Raji (cell line): ENCODE results near the gene LRP1B.

Source experiments
- POLR2A ChIP-seq: IDR thresholded peaks from 2 replicates; pipeline ENCODE4 v1.6.1; 2011; ENCODE audit warnings: low read depth, low read length, control low read depth; ENCODE audit not compliant: insufficient read depth

Gene LRP1B

DNA sequence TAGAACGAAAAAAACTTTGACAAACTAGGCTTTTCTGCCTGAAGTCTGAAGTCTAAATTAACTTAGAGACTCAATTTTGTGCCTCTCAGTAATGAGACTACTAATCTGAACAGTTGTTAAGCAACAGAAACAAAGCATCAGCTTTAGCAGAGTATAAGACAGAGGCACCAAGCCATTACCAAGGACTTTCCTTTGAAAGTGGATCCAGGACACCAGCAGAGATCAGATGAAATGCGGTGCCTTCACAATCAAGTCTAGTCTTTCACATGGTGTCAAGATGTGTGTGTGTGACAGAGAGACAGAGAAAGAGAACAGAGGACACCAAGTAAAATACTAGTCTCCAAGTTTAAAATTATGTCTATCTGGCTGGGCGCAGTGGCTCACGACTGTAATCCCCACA, 1502.9 kb downstream of the LRP1B start:
- no peak for TF ChIP-seq POLR2A

DNA sequence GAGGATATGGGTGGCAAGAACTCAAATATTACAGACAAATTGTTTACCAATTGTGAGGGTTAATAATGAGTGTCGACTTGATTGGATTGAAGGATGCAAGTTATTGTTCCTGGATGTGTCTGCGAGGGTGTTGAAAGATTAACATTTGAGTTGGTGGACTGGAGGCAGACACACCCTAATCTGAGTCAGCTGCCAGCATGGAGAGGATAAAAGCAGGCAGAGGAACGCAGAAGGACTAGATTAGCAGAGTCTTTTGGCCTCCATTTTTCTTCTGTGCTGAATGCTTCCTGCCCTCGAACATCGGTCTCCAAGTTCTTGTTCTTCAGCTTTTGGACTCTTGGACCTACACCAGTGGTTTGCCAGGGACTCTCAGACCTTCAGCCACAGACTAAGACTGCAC, 1503.7 kb downstream of the LRP1B start:
- TF ChIP-seq POLR2A, result no peak

DNA sequence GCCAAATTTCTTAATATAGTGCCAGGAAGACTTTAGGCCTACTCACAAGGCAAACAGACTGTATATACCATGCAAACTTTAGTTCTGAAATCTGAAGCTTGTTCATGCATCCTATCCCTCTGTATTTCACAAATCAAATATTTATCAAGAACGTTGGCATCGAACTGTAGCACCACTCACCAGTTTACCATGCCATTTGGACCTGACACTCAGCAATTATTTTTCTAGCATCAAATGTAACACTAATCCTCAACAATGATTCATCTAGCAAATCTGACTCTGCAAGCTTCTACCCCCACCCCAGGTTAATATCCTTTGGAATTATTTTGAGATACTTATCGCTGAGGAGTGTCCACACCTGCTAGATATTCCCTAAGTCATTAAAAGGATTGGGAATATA, 1506.6 kb downstream of the LRP1B start:
- no peak for TF ChIP-seq POLR2A

DNA sequence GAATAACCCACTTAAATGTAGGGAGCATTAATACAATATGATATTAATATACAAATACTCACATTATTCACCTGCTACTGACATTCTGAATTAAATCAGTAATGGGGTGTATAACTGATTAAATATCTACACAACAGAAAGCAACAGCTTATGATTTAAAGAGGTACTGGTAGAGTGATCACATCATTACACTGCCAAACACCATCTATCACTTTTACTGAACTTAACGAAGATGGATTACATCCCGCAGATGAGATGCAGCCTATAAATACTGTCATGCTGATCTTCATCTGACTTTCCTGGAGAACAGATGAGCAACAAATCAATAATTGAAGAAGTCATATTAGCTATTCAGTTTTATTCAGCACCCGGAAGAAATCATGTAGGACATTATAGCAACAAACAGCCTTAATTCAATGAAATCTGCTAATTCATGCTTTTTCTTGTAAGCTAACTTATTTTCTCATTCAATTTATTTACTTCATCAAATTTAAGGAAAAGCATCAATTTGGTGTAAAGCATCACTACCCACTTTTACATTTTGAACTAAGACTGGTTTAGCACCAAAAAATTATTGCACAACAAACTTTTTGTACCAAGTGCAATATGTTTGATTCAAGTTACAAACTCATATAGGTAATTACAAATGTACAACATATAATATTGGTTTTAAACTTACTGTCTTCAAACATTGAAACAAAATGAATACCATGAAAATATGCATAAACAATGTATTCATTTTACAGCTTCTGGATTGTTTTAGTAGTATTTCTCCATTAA, 1509.0 kb downstream of the LRP1B start:
- TF ChIP-seq POLR2A, result no peak

DNA sequence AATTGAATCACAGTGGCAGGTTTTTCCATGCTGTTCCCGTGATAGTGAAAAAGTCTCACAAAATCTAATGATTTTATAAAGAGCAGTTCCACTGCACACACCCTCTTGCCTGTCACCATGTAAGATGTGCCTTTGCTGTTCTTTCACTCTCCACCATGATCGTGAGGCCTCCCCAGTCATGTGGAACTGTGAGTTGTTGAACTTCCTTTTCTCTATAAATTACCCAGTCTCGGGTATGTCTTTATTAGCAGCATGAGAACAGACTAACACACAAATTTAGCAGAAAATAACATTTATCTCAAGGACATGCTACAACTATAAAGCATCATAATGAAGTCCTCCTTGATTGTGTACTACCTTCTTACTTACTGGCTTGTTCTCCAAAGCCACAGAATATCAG, 1526.0 kb downstream of the LRP1B start:
- no peak for TF ChIP-seq POLR2A

DNA sequence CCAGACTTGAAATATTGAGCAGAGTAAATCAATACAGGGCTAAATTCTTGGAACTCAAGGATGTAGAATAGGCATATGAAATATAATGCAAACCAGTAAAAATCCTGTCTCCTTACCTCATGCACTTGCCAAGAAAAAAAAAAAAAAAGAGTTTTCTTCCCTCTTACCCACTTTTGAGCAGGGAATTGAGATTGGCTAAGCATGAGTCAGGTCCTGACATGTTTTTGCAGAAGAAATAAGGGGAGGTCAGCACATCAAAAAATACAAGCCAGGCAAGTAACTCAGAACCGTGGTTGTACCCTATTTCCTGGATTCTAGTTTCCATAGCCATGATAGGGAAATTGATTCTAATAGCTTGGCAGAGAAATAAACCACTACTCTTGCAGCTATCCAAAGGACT, 1526.7 kb downstream of the LRP1B start:
- TF ChIP-seq POLR2A, result no peak

DNA sequence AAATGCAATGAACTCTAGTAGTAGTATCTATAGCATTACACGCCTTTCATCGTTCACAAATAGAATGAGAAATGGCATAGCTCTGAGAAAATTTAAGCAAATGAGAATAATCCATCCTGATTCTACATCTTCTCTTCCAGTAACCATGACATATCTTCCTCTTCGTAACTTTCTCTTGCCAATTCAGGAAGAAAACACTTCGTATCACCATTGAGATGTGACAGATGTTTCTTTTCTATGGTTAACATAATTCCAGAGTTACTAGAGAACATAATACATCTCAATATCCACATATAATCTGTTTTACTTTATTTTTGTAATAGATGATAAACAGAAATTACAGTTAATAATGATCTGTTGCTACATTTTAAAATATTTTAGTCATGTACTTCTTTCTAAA, 1527.4 kb downstream of the LRP1B start:
- no peak for TF ChIP-seq POLR2A

DNA sequence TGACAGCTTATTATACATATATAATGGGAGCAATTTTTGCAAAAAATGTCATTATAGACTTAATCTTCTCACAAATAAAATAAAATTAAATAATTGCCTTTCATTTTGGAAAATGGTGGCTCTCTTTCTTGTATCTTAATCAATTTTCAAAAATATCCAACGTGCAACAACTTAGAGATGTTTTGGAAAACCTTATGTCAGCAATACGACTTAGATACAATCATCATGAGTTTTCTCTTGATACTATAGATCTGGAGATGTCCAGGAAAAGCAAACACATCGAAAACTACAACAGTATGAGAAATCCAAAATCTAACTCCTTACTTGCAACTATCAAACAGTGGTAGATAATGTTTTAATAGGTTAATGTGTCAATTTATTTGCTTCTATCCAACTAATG, 1529.0 kb downstream of the LRP1B start:
- TF ChIP-seq POLR2A, result no peak

DNA sequence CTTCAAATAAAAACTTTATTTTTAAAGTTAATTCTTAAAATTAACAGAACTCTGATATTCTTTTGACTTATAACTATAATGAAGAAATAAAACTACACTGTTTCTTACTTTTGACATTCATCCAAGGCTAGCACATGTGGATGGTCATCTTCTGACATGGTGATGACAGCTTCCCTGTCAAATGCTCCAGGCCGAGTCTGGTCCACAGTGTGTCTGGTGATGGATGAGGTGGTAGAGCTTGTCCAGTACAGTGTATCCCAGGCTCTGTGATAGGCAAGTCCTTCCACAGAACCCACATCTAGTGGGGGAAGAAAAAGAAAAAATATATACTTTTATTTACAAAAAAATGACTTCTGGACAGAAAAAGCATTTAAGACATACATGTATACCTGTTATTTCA, 1529.5 kb downstream of the LRP1B start:
- no peak for TF ChIP-seq POLR2A

DNA sequence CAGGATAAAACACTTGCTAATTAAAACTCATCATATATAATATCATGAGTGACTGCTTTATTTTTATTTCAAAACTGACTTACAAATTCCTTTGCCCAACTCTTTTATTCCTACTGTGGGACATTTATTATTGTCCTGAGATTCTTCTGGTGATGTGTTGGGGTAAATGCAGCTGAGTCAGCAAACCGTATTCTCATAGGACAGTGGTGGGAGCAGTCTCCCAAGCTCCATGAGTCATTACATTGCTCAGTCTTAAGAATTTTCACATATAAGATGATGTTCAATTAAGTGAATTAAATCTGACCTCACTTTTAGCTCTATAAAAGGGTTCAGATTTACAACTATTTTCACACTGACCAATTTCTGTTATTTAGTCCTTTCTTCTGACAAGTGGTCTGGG, 1530.7 kb downstream of the LRP1B start:
- TF ChIP-seq POLR2A, result no peak

DNA sequence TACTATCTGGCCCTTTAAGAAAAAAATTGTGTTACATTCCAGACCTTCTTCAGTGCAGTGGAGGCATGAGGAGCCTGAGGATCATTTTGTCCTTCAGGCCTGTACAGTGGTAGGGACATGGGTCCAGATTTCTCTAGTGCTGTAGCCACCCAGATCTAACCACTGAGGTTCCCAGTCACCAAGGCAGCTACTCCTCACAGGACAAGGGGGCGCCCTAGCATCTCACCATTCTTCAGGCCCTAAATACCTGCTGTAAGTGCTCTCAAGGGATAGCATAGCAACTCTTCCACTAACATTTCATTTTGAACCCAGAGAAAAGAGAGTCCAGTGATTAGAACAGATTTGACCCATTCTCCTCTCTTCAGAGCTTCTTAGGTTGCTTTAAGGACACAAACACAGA, 1533.0 kb downstream of the LRP1B start:
- TF ChIP-seq POLR2A, result no peak

DNA sequence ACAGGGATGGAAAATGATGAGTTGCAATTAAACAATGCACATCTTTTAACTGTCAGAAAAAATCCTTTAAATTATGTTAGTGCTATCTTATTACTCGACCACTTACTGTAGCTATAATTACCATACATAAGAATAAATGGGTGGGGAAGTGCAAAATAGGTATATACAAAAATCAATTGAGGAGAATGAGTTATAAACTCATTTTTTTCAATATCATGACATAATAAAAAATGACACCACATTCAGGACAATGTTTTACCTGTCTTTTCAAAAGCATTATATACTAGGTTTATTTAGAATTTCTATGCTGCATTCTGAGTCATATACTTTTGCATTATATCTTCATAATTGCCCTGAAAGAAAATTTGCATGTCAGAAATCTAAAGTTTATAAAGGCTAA, 1533.6 kb downstream of the LRP1B start:
- TF ChIP-seq POLR2A, result no peak

DNA sequence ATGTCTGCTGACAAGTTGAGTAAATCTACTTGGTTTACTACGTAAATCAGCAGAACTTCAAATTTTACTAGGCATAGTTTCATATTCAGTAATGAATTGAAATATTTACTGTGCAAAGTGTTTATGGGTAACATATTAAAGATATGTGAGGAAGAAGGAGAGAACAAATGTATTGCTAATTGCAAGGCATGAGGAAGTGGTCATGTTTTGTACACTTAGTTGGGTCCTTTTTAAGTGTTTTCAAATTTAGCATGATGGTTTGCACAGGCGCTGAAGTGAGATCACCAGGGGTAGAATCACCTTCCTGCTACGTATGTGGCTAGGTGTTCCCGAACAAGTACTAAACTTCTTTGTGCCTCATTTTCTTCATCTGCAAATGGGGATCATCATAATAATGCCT, 1534.4 kb downstream of the LRP1B start:
- no peak for TF ChIP-seq POLR2A

DNA sequence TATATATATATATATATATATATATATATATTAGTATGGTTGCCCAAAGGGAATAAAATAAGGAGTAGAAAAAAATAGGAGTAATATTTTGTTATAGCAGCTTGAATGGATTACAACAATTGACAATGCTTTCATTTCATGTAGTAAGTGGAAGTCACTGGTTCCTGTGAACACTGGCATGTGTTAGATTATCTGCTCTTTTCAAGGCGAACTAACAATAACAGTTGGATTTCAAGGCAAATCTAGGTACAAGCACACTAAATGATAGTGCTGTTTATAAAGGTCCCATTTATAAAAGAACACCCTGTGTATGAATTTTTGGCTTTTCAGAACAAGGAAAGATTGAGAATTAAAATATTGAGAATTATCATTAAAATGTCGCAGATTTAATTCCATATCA, 1535.7 kb downstream of the LRP1B start:
- no peak for TF ChIP-seq POLR2A

DNA sequence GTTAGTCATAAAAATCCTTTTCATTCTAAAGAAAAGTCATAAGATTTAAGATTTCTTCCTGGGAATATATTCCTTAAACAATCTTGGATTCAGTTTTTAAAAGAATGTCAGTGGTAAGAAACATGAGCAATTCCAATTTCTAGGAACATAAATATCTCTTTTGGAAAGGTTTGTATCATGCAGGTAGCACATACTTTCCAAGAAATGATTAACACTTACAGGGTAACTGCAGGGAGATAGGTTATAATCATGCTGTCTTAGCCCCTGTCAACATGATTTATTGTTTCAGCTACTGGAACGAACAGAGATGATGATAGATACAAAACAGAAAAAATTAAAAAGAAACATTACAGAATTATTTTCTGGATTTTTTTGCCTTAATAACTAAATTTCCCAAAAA, 1537.7 kb downstream of the LRP1B start:
- TF ChIP-seq POLR2A, result no peak

DNA sequence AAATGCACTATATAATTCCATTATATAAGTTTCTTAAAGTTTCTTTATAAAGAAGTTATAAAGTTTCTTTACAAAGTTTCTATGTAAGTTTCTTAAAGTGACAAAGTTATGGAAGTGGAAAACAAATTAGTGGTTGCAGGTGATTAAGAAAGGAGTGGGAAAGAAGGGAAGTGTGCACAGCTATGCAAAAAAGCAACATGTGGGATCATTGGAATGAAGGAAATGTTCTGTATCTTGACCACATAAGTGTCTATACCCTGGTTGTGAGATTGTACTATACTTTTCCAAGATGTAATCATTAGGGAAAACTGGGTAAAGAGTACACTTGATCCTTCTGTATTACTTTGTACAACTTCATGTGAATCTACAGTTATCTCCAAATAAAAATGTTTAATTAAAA, 1541.1 kb downstream of the LRP1B start:
- TF ChIP-seq POLR2A, result no peak

DNA sequence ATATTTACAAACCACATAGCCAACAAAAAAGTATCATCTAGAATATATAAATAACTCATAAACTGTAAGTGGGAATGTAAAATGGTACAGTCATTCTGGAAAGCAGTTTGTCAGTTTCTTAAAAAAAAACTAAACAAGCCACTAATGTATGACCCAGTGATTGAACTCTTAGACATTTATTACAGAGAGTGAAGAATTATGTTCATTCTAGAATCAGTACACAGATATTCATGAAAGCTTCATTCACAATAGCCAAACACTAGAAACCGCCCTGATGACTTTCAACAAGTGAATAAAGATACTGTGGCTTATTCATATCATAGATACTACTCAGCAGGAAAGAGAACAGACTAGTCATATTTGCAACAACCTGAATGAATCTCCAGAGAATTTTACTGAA, 1541.5 kb downstream of the LRP1B start:
- TF ChIP-seq POLR2A, result no peak
